Esophagus squamous epithelium (tissue), 5 donors: ENCODE results near the gene CTXN1. TPM values are rescaled to one million over a fixed set of nuclear protein-coding genes. Genes with fewer than 3 reads are reported as not detected.
A peak's percentile ranks its signal among the peaks of the same experiment; 100 is the strongest.
"Not testable (repeated sequence)": the region's sequence is repeated elsewhere in the genome, so short reads cannot be mapped to it uniquely, and the experiment has no call there.

Source experiments
- DNase-seq: peaks from one replicate; lab custom pipeline; 2025; lab: John Stamatoyannopoulos, UW
- H3K27ac ChIP-seq, 4 donors: fragments of 200-600 bp; sonication (generic); one replicate each; pipeline ENCODE4 v1.5.1; 2016 to 2019; ENCODE audit warnings: mild to moderate bottlenecking in 1 of 4
- H3K27me3 ChIP-seq, 4 donors: fragments of 200-600 bp; sonication (generic); 1 replicate in 3 of 4; 2 replicates in 1 of 4; pipeline versions ENCODE4 v1.5.1 to v1.6.0; 2017 to 2021; ENCODE audit warnings: antibody characterized with exemption in 1 of 4
- H3K36me3 ChIP-seq, 3 donors: fragments of 200-600 bp; sonication (generic); one replicate each; pipeline ENCODE4 v1.5.1; 2016 to 2019
- H3K4me1 ChIP-seq, 3 donors: fragments of 200-600 bp; sonication (generic); one replicate each; pipeline ENCODE4 v1.5.1; 2017 to 2019
- H3K4me3 ChIP-seq, 4 donors: fragments of 200-600 bp; sonication (generic); 1 replicate in 3 of 4; 2 replicates in 1 of 4; pipeline ENCODE4 v1.5.1; 2016 to 2019; ENCODE audit warnings: mild to moderate bottlenecking in 2 of 4, moderate library complexity in 1 of 4
- H3K9me3 ChIP-seq, 3 donors: fragments of 200-600 bp; sonication (generic); one replicate each; pipeline ENCODE4 v1.5.1; 2016 to 2019
- CTCF ChIP-seq, 6 experiments: fragments of 450-650 bp in 4 of 6; fragments of 200-600 bp in 2 of 6; sonication (generic) in 2 of 6; IDR thresholded peaks; one replicate each; pipeline ENCODE4 v1.5.1; 2016 to 2019; ENCODE audit warnings: antibody characterized with exemption in 6 of 6, mild to moderate bottlenecking in 4 of 6, moderate library complexity in 4 of 6
- POLR2A ChIP-seq, 4 donors: fragments of 450-650 bp; IDR thresholded peaks; one replicate each; pipeline ENCODE4 v1.6.1; 2017; ENCODE audit warnings: antibody characterized with exemption in 4 of 4, mild to moderate bottlenecking in 4 of 4, moderate library complexity in 3 of 4
- WGBS, 2 donors: methylation state at CpG; one replicate each; pipeline ENCODE4 v1.1.5; 2018; 5-methylcytosine and 5-hydroxymethylcytosine counted together
- intact Hi-C: fragments of 100-400 bp; cut with DNase I; formaldehyde crosslinking; loops from one replicate; pipeline ENCODE4 v1.15.0; 2022
- total RNA-seq, 4 donors: library from RNA; depleted of rRNA; stranded (reverse); fragments of >200 nt; gene quantifications; one replicate each; pipeline ENCODE4 v1.1.0, GENCODE V29; 2016
- donor health status: DM: yes; HTN: yes; CAD: no.

Gene CTXN1
- total RNA-seq, 4 donors from 2014 or later: 0.35 to 2.7 (median 0.75) TPM; not detected in 1

- 60 to 81% methylated on average over 8 to 20 of the region's 36 CpGs for WGBS, 2 donors
- no peaks in the 10 kb centered on the region for H3K9me3 ChIP-seq
- DNase-seq: no peak
- H3K27ac ChIP-seq: peak overlapping the region; percentile 63 to 91 (median 86)
- H3K36me3 ChIP-seq: peaks cover 37 to 79% (median 38%) of the 10 kb centered on the region in 3 donors
- intact Hi-C loops: no loop called here
- TF ChIP-seq POLR2A (IDR thresholded peaks at IDR 0.05) (no peak), CTCF (IDR thresholded peaks at IDR 0.05) (no peak)
- no peaks in the 10 kb centered on the region for H3K27me3 ChIP-seq
- peaks cover 18 to 53% (median 39%) of the 10 kb centered on the region in 3 donors for H3K4me1 ChIP-seq
- no peak overlapping the region for H3K4me3 ChIP-seq
Measured at GRCh38 chr19:7931221-7932061, 5.5 kb upstream of the CTXN1 start.

- intact Hi-C loops: no loop called here
- H3K9me3 ChIP-seq: no peaks in the 10 kb centered on the region
- H3K27ac ChIP-seq: peak overlapping the region; percentile 63 to 91 (median 86)
- peaks cover 0 to under 1% (median 0%) of the 10 kb centered on the region in 4 donors for H3K27me3 ChIP-seq
- no peak for TF ChIP-seq POLR2A (IDR thresholded peaks at IDR 0.05)
- TF ChIP-seq CTCF (IDR thresholded peaks at IDR 0.05): no peak
- peaks cover 34 to 72% (median 38%) of the 10 kb centered on the region in 3 donors for H3K36me3 ChIP-seq
- WGBS, 2 donors: 56 to 73% methylated on average over 6 to 7 of the region's 7 CpGs
- no peak overlapping the region for H3K4me3 ChIP-seq
- no peak for DNase-seq
- peaks cover 25 to 59% (median 42%) of the 10 kb centered on the region in 3 donors for H3K4me1 ChIP-seq
Measured at GRCh38 chr19:7930765-7931164, 4.8 kb upstream of the CTXN1 start.

GRCh38 chr19:7930030-7930429 lies 4.1 kb upstream of the CTXN1 start:
- intact Hi-C loops, H3K9me3 ChIP-seq, DNase-seq, H3K4me3 ChIP-seq, H3K27me3 ChIP-seq: not testable (repeated sequence)
- Histone ChIP-seq H3K4me1 (peaks cover 32 to 66% (median 42%) of the 10 kb centered on the region in 3 donors), H3K36me3 (peaks cover 29 to 65% (median 38%) of the 10 kb centered on the region in 3 donors), H3K27ac (peak overlapping the region; percentile 63 to 91 (median 87))
- WGBS, 2 donors: 72 to 81% methylated on average over 10 to 11 of the region's 11 CpGs

- no peak for DNase-seq
- TF ChIP-seq POLR2A (IDR thresholded peaks at IDR 0.05): no peak
- peak in 3 of 6 experiments; percentile 9 to 33 (median 22) for TF ChIP-seq CTCF (IDR thresholded peaks at IDR 0.05)
- Histone ChIP-seq H3K27me3 (peaks cover 0 to 18% (median 0%) of the 10 kb centered on the region in 4 donors), H3K27ac (peak overlapping the region; percentile 63 to 91 (median 87)), H3K4me1 (peaks cover 36 to 77% (median 47%) of the 10 kb centered on the region in 3 donors), H3K4me3 (peak overlapping the region in 2 of 4 donors; percentile 4 to 16), H3K36me3 (peaks cover 29 to 55% (median 29%) of the 10 kb centered on the region in 3 donors), H3K9me3 (no peaks in the 10 kb centered on the region)
- WGBS, 2 donors: 24 to 35% methylated on average over 13 to 21 of the region's 24 CpGs
- intact Hi-C loops: no loop called here
Measured at GRCh38 chr19:7928741-7929701, 3.1 kb upstream of the CTXN1 start.

GRCh38 chr19:7928334-7928706 lies 2.4 kb upstream of the CTXN1 start:
- Histone ChIP-seq H3K36me3 (peaks cover 22 to 48% (median 22%) of the 10 kb centered on the region in 3 donors), H3K4me3 (peak overlapping the region in 1 of 4 donors; percentile 27), H3K4me1 (peaks cover 36 to 84% (median 47%) of the 10 kb centered on the region in 3 donors), H3K9me3 (no peaks in the 10 kb centered on the region), H3K27me3 (peaks cover 0 to 19% (median 0%) of the 10 kb centered on the region in 4 donors), H3K27ac (peak overlapping the region; percentile 63 to 91 (median 84))
- DNase-seq: no peak
- WGBS, 2 donors: 48% methylated on average over 7 to 9 of the region's 9 CpGs
- intact Hi-C loops: no loop called here
- TF ChIP-seq POLR2A (IDR thresholded peaks at IDR 0.05) (no peak), CTCF (IDR thresholded peaks at IDR 0.05) (no peak)
